Prostate gland (tissue), 2 donors: ENCODE results near the gene GATD1.

Source experiments
- CTCF ChIP-seq, 4 experiments: fragments of 200-600 bp in 2 of 4; fragments of 450-650 bp in 2 of 4; sonication (generic) in 2 of 4; IDR thresholded peaks; 1 replicate in 3 of 4; 2 replicates in 1 of 4; pipeline ENCODE4 v1.5.1; 2016 to 2019; ENCODE audit warnings: antibody characterized with exemption in 4 of 4, mild to moderate bottlenecking in 2 of 4, moderate library complexity in 2 of 4
- POLR2A ChIP-seq: fragments of 450-650 bp; IDR thresholded peaks from one replicate; pipeline ENCODE4 v1.6.1; 2016; ENCODE audit warnings: antibody characterized with exemption, mild to moderate bottlenecking

GRCh38 chr11:818396-819128, 41.3 kb upstream of the GATD1 start, which contains the start of gene PNPLA2:
- TF ChIP-seq POLR2A (peak; percentile 57), CTCF (IDR thresholded peaks at IDR 0.05) (no peak)
